Tongue (tissue), 2 donors: ENCODE data around the gene UCK1. TPM values are rescaled to one million over a fixed set of nuclear protein-coding genes. Genes with fewer than 3 reads are reported as not detected.
A peak's percentile ranks its signal among the peaks of the same experiment; 100 is the strongest.

ENCODE experiments used
- DNase-seq: peaks from one replicate; pipeline ENCODE4 v3.0.0-alpha.2; 2015
- total RNA-seq: library from RNA; depleted of rRNA; stranded (reverse); fragments of >200 nt; gene quantifications from one replicate; pipeline ENCODE4 v1.2.3, GENCODE V29; 2014

Gene UCK1
- total RNA-seq = 19.6 TPM

- DNase-seq = peak; percentile 93
Measured at GRCh38 chr9:131530920-131531832, at the start of gene UCK1. Gene UCK1, minus strand, starts transcription at chr9:131531263. Its CDS starts 89 bp downstream, at chr9:131531174.

- no peak for DNase-seq
Measured at GRCh38 chr9:131580358-131580757, 49.3 kb upstream of the UCK1 start.

- no peak for DNase-seq
Measured at GRCh38 chr9:131579789-131580211, 48.7 kb upstream of the UCK1 start.

GRCh38 chr9:131578731-131579504 is 47.9 kb upstream of the UCK1 start:
- no peak for DNase-seq

GRCh38 chr9:131578021-131578420 is 47.0 kb upstream of the UCK1 start:
- no peak for DNase-seq

GRCh38 chr9:131577005-131578000 is 46.2 kb upstream of the UCK1 start:
- DNase-seq = no peak

GRCh38 chr9:131575946-131576853 is 45.1 kb upstream of the UCK1 start:
- no peak for DNase-seq

- DNase-seq = no peak
Measured at GRCh38 chr9:131574730-131575640, 43.9 kb upstream of the UCK1 start.

GRCh38 chr9:131567910-131568309 is 36.8 kb upstream of the UCK1 start:
- no peak for DNase-seq

GRCh38 chr9:131566158-131566557 is 35.1 kb upstream of the UCK1 start:
- no peak for DNase-seq

- no peak for DNase-seq
Measured at GRCh38 chr9:131565369-131565768, 34.3 kb upstream of the UCK1 start.

GRCh38 chr9:131562032-131562959 is 31.2 kb upstream of the UCK1 start:
- no peak for DNase-seq

GRCh38 chr9:131559421-131560000 is 28.4 kb upstream of the UCK1 start:
- DNase-seq = no peak

- no peak for DNase-seq
Measured at GRCh38 chr9:131557855-131558548, 26.9 kb upstream of the UCK1 start.

GRCh38 chr9:131555841-131556673 is 25.0 kb upstream of the UCK1 start:
- no peak for DNase-seq

GRCh38 chr9:131554843-131555351 is 23.8 kb upstream of the UCK1 start:
- DNase-seq = no peak
